ENCODE data around the gene MED14.

DNA sequence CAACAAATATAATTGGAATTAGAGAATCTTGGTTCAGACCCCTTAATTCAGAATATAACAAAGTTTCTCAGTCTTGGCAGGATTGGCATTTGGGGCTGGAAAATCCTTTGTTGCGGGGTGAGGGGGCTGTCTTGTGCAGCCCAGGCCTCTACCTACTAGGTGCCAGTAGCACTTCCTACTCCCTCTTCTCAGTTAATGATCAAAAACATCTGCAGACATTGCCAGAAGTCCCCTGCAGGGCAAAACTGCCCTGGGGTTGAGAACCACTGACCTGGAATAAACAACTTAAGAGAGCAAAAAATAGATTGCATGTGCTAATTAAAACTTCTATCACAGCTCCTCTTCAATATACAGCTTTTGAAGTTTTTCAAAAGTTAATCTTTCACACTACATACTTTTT, 51.2 kb downstream of the MED14 start:
- TF ChIP-seq, protein P1, sequence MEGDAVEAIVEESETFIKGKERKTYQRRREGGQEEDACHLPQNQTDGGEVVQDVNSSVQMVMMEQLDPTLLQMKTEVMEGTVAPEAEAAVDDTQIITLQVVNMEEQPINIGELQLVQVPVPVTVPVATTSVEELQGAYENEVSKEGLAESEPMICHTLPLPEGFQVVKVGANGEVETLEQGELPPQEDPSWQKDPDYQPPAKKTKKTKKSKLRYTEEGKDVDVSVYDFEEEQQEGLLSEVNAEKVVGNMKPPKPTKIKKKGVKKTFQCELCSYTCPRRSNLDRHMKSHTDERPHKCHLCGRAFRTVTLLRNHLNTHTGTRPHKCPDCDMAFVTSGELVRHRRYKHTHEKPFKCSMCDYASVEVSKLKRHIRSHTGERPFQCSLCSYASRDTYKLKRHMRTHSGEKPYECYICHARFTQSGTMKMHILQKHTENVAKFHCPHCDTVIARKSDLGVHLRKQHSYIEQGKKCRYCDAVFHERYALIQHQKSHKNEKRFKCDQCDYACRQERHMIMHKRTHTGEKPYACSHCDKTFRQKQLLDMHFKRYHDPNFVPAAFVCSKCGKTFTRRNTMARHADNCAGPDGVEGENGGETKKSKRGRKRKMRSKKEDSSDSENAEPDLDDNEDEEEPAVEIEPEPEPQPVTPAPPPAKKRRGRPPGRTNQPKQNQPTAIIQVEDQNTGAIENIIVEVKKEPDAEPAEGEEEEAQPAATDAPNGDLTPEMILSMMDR (IDR thresholded peaks at IDR 0.05 in 8 of 11, conservative IDR thresholded peaks at IDR 0.05 in 3 of 11) = no peak
- TF ChIP-seq POLR2AphosphoS5 (IDR thresholded peaks at IDR 0.05) (no peak), POLR2A (IDR thresholded peaks at IDR 0.05) (no peak)

Data from spleen (tissue), 7 donors.